NCI-H345 (cell line): ENCODE results near the gene IL23R.
"Not testable (repeated sequence)": the region's sequence is repeated elsewhere in the genome, so short reads cannot be mapped to it uniquely, and the experiment has no call there.

Source experiments
- DNase-seq: peaks from one replicate; lab custom pipeline; 2025; lab: John Stamatoyannopoulos, UW

Gene IL23R

DNA sequence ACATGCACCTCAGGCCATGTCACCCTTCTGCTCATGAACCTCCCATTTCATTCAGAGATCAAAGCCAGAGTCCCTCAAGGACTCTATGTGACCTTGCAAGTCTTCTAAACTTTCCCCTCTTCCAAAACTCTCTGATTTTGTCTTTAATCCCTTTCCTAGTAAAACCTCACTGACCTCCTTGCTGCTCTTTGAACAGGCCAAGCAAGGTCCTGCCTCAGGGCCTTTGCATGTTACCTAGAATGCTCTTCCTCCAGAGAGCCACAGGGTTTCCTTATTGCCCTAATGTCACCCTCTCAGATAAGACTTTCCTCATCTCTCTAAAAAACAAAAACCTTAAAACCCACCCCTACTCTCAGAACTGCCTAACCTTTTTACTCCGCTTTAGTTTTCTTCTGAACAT, 26.6 kb downstream of the IL23R start:
- no peak for DNase-seq

- DNase-seq = no peak
Measured at GRCh38 chr1:67193704-67194103, 27.4 kb downstream of the IL23R start.

- DNase-seq = no peak
Measured at GRCh38 chr1:67194209-67194863, 28.1 kb downstream of the IL23R start.

- no peak for DNase-seq
Measured at GRCh38 chr1:67200755-67201154, 34.5 kb downstream of the IL23R start.

GRCh38 chr1:67201891-67202290, 35.6 kb downstream of the IL23R start:
- DNase-seq = no peak

GRCh38 chr1:67204298-67204980, 38.2 kb downstream of the IL23R start:
- DNase-seq = no peak

- DNase-seq = not testable (repeated sequence)
Measured at GRCh38 chr1:67207398-67207797, 41.1 kb downstream of the IL23R start.

GRCh38 chr1:67208217-67208616, 42.0 kb downstream of the IL23R start:
- DNase-seq = no peak

GRCh38 chr1:67209521-67209920, 43.3 kb downstream of the IL23R start:
- DNase-seq = no peak

DNA sequence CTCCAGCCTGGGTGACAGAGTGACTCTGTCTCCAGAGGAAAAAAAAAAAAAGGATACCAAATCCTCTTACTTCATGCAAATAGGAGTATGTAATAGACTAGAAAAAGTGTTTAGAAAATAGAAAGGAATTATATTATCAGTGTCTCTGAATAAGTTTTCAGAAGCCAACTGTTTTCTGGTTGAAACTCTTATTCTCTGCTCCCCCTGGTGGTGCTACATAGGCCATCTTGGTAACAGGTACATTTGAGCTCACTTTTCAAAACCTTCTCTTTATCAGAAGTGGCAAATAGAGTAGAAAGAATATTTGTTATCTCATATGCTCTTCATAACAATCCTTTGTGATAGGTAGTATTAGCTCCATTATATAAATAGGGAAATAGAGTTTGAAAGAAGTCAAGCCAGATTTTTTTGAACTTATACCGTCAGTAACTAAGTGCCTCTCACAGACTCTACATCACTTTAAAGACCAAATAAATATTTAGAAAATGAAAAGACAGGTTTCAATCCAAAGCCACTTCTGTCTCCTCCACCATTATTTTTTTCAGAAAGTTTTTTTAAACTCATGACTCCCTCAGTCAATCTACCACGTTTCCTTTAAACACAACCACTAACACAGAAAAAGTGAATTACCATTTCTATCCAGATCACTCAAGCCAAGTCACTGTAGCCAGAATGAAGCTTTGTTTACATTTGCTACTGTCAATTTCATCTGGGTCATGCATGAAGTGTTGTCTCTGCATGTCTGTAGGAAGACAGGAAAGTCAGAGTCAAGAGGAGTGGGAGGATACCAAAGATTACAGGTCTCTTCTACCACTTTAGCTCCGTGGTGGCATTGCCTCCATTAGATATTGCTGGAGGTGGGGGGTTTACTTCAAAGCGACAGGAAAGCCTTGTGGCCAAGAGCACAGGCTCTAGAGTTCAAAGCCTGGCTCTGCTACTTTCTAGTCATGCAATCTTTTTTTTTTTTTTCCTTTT, 45.6 kb downstream of the IL23R start:
- DNase-seq = peak; percentile 77

GRCh38 chr1:67213164-67213563, 46.9 kb downstream of the IL23R start:
- DNase-seq = no peak

GRCh38 chr1:67213948-67214347, 47.7 kb downstream of the IL23R start:
- no peak for DNase-seq

DNA sequence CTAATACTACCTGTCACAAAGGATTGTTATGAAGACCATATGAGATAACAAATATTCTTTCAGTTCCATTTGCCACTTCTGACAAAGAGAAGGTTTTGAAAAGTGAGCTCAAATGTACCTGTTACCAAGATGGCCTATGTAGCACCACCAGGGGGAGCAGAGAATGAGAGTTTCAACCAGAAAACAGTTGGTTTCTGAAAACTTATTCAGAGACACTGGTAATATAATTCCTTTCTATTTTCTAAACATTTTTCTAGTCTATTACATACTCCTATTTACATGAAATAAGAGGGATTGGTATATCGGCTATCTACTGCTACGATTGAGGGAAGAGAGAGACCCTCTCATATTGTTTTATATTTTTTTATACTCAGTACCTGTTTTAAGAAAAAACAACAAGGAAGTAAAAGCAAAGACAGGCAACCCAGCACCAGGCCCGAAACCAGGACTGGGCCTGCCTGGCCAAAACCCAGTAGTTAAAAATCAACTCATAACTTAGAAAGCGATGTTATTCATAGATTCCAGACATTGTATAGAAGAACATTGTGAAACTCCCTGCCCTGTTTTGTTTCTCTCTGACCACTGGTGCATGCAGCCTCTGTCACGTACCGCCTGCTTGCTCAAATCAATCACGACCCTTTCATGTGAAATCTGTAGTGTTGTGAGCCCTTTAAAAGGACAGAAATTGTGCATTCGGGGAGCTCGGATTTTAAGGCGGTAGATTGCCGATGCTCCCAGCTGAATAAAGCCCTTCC, 48.3 kb downstream of the IL23R start:
- DNase-seq = no peak

DNA sequence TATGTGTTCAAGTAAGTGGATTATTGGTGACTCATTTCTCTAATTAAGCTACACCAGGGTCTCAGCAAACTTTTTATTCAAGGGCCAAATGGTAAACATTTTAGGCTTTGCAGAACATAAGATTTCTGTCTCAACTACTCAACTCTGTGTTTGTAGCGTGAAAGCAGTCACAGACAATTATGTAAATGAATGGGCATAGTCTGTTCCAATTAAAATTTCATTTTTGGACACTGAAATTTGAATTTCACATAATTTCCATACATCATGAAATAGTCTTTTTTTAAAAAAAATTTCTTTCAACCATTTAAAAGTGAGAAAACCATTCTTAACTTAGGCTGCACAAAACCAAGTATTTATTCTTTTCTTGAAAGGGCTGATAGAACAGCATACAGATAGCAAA, 50.1 kb downstream of the IL23R start:
- DNase-seq = no peak

- no peak for DNase-seq
Measured at GRCh38 chr1:67217417-67217816, 51.2 kb downstream of the IL23R start.

DNA sequence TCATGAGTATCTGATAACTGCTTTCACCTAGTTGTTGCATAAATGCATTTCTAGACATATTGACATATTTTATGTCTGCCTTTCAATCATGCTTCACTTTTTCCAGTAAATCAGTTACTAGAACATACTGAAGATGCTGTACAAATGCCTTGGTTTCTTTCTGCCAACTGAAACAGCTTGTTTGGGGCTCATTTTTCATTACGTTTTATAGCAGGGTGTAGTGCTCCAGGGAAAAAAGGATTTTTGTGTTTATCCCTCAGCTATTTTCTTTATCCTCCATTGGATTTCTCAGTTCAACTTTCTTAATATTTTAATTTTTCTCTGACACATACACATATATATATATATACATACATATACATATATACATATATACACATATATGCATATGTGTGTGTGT, 51.7 kb downstream of the IL23R start:
- no peak for DNase-seq

GRCh38 chr1:67224856-67225255, 58.6 kb downstream of the IL23R start:
- no peak for DNase-seq

GRCh38 chr1:67226688-67227087, 60.4 kb downstream of the IL23R start:
- DNase-seq = no peak

DNA sequence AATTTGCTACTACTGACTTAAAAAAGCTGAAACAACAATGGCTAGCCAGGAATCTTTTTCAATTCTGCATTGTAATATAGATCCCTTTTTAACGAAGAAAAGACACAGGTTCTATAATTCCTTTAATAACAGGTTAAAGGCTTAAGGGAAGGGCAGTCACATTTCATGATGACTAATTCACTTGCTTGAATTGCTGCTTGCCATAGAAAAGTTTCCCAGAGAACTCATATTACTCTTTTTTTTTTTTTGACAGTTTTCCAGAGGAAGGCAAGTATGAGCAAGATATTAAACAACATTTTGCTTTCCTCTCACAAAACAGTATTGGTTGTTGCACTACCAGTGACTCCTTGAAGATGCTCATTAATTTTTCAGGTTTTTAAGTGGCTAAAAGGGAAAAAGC, 60.9 kb downstream of the IL23R start:
- no peak for DNase-seq

GRCh38 chr1:67228791-67229190, 62.5 kb downstream of the IL23R start:
- no peak for DNase-seq

DNA sequence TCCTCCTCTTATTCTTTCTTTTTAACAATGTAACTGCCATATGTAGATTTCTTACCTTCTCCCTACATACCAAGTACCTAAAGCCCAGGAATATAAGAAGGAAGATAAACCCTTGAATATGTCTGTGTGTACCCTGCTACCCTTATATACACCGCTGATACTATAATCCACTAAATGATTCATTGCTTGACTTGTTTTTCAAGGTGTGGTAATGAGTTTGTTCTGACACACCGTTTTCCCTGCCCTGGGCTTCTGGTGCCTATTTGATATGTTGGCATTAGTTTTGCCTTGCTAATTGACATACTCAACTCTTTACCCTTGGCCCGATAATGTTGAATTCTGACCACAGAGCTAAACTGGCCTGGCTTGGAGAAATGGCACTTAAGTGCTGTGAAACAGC, 64.3 kb downstream of the IL23R start:
- DNase-seq = no peak

- DNase-seq = no peak
Measured at GRCh38 chr1:67236277-67236676, 70.0 kb downstream of the IL23R start.
